GM12892 (cell line): ENCODE measurements around the gene TEAD1.

Experiments
- POLR2A ChIP-seq: IDR thresholded peaks from 2 replicates; pipeline ENCODE4 v1.6.1; 2011; ENCODE audit warnings: low read depth, low read length, control low read depth
- POLR2AphosphoS5 ChIP-seq: IDR thresholded peaks from 2 replicates; pipeline ENCODE4 v1.6.1; 2011; ENCODE audit warnings: low read depth, low read length, control low read depth

- TF ChIP-seq POLR2AphosphoS5 (no peak), POLR2A (no peak)
Observed at GRCh38 chr11:12841946-12842630, 167.9 kb downstream of the TEAD1 start.
